SHP77 treated with DMSO at 0.1 percent for 48 hours (cell line): ENCODE results near the gene LMX1A.

Experiments used
- DNase-seq: peaks from one replicate; lab custom pipeline; 2025; lab: John Stamatoyannopoulos, UW

LMX1A gene

DNA sequence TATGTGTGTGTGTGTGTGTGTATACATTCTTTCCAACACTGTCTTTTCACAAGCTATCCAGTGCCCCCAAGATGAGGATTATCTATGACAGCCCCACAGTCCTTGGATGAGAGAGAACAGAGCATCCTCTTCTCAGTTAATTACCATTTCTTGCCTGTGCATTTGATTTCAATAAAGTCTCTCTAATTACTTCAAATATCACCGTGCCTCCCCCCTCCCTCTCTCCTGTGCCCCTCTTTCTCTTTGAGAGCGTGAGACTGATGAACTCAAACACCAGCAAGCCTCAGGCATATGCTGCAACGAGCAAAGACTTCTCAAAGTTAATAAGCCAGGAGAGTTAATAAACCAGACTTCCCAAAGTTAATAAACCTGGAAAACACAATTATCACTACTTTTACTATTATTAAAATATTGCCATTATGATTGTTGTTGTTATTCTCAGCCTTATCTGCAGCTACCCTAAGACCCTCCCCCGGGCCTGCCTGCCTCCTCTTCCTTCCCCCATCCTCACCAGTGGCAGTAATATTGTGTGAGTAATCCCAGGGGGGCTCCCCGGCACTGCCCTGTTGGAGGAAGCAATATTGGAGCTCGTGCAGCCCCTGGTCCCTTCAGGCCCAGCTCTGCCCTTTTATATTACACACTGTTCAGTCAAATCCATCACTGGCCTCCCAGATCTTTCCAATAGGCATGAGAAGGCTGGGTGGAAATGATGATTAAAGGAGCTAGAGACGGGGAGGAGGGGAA, 30.9 kb downstream of the LMX1A start:
- DNase-seq, result no peak

DNA sequence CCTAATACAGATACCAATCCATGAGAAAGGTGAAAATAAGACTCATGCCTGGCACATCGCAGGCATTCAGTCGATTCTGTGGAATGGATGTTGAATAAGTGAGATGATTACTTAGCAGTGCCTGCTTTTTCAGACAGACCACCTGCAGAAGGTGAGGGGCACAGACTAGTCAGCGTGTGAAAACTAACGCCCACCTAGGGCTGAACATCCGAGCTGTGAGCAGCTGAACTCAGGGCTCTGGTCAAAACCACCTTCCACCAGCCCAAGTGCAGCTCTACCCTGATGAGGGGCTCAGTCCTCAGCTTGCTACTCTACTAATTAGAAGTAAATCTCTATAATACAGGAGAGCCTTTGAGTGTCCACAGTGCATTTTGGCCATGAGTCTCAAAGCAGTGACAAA, 32.5 kb downstream of the LMX1A start:
- no peak for DNase-seq

DNA sequence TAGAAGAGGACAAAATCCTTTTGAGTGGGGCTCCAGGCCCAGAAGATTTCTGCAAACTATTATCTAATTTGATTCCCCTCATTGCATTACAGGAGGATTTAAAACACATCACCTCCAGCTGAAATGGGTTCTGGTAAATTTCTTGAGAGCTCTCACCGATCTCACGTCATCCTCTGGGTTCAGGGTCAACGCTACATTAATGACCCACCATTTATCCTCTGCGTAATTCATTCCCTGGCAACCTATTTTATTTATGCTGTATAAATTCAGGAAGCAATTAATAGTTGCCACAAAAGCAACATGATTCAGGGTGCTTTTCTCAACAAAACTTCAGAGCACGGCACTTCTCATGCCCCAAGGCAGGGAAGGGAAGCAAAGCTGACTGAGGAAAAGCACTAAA, 38.9 kb downstream of the LMX1A start:
- no peak for DNase-seq

DNA sequence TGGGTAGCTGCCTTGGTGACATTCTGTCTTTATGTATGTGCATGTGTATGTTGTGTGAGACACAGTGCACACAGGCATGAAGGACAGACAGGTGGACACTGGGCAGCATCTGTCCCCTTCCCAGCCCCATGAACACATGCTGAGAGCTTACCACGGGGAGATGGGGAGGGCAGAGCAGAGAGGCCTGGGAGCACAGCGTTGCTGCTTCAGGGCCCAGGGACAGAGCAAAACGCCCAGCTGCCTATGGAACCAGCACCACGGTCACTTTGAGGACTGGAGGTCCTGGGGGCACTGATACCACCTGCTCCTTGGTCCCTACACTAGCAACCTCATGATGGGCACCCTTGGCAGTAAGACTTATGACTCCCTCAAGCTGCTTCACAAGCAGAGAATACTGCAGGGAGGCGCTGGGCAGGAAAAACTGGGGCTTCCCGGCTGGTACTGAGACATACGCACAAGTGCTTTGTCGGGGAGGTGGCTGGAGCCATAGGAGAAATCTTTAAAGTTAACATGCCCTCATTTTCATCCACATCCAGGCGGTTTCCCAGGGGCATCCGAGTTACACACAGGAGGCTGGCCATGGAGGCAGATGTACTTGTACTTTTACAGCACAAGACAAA, 40.3 kb downstream of the LMX1A start:
- DNase-seq, result no peak

DNA sequence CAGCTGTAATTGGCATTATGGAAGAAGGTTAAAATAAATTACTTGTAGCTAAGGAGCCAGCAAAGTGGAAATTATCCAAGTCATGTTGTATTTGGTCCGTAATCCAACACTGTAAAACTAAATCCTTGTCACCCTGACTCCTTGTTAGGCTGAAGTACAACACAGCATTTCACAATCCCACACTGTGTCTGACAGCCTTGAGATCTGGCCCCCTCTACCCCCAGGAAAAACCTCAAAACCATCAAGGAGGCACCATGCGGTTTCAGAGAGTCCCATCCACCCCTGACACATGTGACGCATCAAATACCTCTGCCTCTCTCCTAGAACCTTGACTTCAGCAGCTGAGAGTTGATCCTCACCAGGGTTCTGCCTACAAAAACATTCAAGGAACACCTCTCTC, 41.0 kb downstream of the LMX1A start:
- DNase-seq, result no peak

DNA sequence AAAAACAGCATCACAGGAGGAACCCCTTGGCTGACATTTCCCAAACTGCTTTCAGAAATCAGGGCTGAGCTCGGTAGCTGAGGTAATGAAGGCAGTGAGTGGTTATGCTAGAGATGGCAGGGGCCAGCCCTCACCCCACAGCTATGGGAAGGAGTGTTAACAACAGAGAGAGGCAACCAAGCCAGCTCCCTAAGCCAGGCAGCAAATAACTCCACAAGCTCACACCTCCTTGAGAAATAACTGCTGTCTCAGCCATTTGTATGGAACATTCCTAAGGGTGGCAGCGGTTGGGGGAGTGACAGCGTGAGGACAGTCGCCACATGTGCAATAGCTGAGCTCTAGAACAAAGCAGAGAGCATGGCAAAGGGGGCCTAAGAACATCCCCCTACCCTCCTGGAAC, 42.6 kb downstream of the LMX1A start:
- no peak for DNase-seq

DNA sequence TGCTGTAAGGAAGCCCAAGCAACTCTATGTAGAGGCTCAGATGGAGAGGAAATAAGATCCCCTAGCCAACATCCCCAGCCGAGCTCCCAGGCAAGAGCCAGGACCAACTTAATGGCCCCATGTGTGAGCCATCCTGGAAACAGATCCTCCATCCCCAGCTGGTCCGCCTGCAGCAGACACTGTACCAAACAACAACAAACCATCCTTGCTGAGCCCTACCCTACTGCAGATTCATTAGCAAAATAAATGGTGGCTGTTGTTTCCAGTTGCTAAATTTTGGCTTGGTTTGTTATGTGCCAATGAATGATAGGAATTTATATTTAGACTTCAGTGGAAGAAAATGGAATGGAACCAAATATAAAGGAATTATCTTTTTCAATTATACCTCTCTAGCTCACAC, 43.9 kb downstream of the LMX1A start:
- no peak for DNase-seq

DNA sequence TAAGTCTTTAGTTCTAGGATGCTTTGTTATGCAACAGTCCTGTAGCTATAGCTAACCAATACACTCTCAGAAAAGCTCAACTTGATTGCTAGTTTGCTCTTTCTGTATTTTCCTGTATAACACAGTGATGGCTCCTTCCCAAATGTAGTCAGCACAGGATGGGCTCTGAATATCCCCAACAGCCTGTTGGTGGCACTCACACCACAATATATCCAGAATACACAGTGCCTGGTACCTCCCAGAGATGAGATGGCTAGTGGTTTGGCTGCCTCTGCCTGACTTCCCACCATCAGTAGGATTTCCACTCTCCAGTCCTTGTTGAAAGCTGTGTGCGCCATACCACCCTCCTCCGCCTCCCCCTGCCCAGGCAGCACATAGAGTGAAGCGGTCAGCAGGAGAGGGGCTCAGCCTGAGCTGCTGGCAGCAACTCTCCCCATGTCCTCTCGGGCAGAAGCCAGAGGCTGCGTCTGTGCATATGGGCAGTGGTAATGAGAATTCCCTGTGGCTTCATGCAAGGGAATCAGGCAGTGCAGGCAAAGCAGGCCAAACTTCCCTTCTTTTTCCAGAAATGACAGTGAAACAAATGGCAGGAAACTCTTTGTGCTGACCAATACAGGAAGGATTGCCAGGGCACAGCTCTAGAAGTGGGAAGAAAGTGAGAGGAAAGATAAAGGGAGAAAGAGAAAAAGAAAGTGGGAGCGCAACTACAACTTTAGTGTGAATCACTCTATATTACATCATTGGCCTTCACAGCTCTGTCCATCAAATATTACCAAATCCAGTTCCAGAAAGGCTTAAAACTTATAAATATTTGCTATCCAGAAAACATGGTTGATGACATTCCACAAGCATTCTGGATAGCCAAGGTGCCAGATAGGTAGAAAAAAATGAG, 49.7 kb downstream of the LMX1A start:
- DNase-seq, result no peak

DNA sequence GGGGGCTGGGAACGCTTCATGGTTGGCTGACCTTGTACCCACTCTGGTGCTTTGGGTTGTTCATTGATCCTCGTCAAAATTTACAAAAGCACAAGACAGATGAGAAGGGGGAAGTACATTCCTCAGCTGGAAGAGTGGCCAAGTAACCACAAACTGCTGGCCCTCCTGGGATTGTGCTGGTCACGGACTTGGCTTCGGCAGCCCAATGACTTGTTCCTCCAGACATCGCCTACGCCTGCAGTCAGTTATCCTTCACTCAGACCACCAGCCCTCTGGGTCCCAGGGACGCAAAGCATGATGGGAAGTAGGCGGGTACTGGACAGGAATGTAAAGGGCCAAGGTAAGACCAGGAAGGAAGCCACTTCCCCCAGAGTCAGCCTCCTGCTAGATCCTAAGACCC, 53.1 kb downstream of the LMX1A start:
- DNase-seq, result no peak

DNA sequence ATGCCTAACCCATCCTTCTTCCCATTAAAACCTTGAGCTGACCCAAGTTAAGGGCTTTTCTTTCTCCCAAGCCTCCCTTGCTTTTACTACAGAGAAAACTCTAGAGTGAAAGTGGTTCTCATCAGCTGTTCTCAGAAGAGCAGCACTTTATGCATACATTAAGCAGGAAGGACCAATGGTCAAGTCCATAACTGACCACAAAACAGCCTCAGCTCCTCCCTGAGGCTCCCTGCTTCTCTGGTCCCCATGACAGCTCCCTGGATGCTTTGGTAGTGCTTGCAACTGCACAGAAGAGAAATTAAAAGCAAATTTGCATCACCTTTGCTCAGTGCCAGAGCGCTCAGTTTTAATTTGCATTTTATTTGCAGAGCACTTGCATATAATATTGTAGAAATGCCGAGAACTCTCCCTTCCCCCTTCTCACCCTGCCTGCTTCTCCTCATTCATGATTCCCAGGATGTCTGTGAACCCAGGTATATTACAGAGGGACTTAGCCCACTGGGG, 56.1 kb downstream of the LMX1A start:
- DNase-seq, result no peak

DNA sequence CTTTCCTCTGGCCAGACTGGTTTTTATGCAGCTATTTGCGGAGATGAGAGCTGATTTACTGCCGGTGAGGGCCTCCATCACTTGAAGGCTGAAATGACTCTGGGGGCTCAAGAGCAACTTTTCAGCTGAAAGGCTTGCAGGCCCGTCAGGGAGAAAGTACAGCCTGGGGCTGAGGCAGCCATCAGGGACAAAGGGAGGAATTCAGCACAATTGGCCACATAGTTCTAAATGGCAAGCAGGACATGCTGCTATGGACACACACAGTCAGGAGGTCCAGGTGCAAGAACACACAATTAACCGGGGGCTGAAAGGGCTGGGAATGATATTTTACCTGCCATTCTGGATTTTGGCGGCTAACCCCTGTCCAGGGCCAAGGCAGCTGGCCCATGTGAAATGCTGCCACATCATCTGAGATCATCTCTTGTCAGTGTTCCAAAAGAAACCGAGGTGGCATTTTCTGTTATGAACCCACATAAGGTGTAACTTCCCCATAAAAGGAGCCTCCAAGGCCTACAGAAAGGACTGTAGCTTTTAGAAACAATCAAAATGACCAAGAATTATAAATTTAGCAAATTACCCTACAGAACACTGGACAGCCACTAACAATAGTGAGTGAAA, 58.2 kb downstream of the LMX1A start:
- DNase-seq, result no peak

DNA sequence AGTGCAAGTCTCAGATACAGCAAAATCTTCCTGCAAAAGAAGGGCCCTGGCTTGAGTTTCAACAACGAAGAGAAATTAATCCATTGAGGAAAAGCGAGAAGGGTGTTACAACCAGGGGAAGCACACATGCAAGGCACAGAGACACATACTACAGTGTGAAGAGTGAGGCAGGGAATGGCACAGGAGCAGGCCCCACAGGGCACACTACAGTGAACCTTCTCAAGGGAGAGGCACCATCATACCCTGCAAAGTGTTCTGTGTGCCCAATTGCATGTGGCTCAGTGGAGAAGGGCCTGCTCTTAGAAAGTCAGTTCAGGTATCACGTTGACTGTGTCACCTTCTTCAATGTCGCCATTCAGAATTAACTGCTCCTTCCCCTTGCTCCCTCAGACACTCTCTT, 60.3 kb downstream of the LMX1A start:
- no peak for DNase-seq

DNA sequence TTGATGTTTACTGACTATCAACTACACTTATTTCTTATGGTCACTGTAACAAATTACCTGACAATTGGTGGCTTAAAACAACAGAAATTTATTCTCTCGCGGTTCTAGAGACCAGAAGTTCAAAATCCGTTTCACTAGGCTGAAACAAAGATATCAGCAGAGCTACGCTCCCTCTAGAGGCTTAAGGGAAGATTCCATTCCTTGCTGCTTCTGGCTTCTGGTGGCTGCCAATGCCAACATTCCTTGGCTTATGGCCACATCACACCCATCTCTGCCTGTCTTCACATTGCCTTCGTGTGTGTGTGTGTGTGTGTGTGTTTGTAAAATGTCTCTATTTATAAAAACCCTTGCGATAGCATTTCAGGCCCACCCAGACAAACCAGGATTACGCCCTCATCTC, 66.4 kb downstream of the LMX1A start:
- DNase-seq, result peak; percentile 14

DNA sequence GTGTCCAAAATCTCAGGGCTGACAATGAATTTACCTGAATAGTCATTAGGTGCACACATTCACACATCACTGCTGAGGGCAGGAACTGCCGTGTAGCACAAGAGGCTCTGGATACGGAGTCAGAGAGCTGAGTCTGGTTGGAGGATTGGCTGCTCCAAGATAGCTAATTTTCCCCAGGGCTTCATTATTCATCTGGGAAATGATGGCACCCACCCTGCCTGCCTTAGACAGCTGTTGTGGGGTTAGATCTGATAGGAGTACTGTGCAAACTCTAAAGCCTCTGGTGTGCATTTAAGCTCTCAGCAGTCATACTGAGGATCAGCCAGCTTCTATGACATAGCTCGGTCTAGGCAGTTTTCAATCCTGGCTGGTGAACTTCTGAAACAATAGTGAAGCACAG, 67.0 kb downstream of the LMX1A start:
- no peak for DNase-seq

DNA sequence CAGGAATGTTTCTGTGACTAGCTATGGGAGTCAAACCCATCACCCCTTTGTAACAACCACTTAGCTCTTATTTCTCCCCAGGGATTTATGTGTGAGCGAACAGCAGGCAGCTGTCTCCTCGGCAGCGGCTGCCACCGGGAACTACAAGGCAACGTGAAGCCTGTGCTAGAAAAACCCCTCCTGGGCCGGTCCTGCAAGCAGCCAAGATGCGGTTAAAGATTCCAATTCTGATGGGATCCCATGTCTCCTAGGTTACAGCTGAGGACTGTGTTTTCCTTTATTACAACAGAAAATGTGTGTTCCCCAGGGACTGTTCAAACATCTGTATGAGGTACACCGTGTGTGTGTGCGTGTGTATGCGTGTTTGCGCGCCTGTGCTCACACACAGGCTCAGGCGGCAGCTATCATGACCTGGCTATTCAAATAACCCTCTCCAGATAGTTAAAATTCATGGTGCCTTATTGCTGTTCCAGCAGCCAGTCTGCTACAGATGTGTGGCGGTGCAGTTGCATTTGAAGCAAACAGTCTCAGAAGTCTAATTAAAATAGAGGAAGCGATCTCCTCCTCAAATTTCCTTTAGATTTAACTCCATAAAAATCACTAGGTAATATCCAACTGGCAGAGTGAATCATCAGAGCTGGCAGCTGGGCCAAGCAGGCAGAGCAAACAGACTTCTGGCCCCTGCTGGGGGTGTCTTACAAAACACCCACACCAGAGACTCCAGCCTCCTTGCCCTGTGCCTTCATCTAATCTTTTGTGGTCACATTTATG, 68.0 kb downstream of the LMX1A start:
- DNase-seq, result peak; percentile 84

DNA sequence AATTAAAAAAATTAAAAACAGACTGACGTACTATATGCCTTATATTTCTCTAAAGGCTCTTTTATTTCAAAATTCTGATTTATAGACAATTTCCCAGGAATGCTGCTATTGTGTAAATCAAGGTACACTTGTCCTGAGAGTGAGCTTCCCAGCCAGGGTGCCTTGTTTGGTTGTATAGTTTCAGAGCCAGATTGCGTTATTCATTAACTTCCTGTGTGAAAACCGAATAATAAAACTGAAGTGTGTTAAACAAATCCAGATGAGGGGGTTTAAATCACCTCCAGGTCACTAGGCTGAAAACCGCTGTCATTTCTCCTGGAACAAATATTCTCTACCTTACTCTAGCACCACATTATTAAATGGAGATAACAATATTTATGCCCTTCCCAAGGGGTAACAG, 68.7 kb downstream of the LMX1A start:
- no peak for DNase-seq

DNA sequence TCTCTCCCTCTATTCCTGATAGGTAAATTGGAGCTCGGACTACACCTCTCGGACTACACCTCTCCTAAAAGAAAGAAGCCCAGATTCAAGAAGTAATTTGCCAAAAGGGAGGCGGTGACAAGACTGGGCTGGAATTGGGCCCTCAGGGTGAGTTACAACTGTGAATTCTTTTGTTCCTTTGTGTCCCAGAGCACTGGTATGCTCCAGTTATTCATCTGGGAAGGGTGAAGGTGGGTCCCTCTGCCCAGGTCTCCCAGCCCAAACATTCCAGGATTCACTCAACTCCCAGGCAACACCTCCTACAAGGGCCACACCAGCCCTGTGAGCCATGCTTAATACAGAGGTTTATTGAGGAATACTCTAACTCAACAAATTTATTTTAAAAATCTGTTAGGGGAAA, 69.2 kb downstream of the LMX1A start:
- DNase-seq, result no peak

DNA sequence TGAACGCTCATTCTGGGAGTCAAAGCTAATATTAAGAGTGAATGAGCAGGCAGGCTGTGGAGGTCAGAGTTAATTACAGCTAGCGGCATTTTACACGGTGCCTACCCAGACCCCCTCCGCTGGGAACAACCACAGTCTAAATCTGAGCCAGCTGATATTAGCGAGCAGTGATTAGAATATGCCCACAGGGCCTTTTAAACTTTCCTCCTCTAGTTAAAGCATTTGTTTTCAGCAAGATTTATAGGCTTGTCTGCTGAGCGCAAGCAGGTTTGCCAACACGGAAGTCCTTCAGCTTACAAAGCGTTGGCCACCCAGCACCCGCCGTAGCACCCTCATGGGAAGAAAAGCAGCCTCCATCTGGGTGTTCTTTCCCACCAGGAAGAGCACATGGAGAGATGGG, 72.1 kb downstream of the LMX1A start:
- no peak for DNase-seq

DNA sequence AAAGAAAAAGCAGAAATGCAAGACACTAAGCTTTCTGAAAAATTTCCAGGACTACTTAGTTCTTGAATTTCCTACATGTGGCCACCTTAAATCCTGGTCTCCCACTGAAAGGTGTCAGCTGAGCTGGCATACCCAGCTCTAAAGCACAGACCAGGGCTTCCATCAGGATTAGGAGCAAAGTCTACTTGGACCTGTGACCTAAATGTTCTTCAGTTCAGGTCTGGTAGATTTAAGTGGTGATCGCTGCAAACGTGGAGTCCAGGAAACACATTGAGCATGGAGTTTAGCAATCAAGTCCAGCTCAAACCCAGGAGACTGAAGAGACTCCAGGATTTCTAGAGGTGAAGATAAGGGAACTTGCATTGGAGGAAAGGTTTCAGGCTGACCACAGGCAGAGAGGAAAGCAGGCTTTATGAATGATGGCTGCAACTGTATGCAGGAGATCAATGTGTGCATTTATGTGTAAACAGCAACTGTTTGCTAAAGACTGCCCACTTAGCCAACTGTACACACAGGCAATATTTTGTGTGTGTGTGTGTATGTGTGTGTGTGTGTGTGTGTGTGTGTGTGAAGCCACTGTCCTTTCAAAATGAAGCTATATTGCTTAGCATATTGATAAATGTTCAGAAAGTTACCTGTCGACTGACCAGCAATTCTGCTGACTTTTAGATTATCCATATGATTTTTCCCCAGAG, 75.2 kb downstream of the LMX1A start:
- no peak for DNase-seq

DNA sequence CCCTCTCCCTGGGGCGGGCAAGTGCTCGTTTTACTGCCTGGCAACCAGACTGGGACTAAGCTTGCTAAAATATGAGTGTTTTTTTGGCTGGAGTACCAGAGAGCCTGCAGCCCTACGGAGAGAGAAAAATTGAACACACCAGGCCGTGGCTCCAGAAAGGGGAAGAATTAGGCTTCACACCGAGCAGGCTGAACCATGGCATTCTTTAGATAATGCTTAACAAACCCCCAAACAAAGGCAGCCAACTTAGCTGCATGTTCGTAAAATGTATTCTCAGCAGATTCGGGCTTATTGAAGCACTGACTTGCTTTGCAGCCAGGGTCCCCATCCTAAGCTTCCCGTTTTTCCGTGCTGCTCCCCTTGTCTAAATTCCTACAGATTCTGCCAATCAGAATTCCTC, 76.6 kb downstream of the LMX1A start:
- no peak for DNase-seq

DNA sequence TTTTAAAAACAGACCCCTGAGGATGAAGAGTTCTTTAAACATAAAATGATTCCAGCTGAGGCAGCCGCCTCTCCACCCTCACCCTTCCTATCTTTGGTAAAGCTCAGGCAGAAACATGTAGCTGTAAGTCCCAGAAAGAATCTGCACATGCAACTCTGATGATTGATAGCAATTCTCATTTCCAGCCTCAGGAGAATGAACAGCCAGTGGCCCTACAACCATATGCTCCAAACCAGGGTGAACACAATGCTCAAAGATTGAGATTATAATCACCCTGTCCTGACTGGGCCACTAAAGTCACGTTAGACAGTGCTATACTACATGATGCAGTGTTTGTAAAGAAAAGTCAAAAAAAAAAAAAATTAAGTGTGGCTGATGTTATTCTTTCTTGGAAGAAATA, 80.2 kb downstream of the LMX1A start:
- no peak for DNase-seq
